Sigmoid colon (tissue), 3 donors: ENCODE measurements around the gene CD300LG.

Experiments used
- CTCF ChIP-seq, 4 experiments: fragments of 450-650 bp in 3 of 4; fragments of 200-600 bp in 1 of 4; IDR thresholded peaks; one replicate each; pipeline ENCODE4 v1.5.1; 2016 to 2019; ENCODE audit warnings: antibody characterized with exemption in 4 of 4, mild to moderate bottlenecking in 3 of 4, moderate library complexity in 2 of 4
- POLR2A ChIP-seq, 2 donors: fragments of 450-650 bp; IDR thresholded peaks; one replicate each; pipeline ENCODE4 v1.6.1; 2016; ENCODE audit warnings: antibody characterized with exemption in 2 of 2, mild to moderate bottlenecking in 2 of 2, moderate library complexity in 2 of 2

- TF ChIP-seq CTCF (IDR thresholded peaks at IDR 0.05) = no peak
- TF ChIP-seq POLR2A (IDR thresholded peaks at IDR 0.05) = no peak
Measured at GRCh38 chr17:43877451-43878155, 30.6 kb downstream of the CD300LG start.
